Measurements from ENCODE around the gene PLOD2.
"Not testable (repeated sequence)": the region's sequence is repeated elsewhere in the genome, so short reads cannot be mapped to it uniquely, and the experiment has no call there.

Gene PLOD2

DNA sequence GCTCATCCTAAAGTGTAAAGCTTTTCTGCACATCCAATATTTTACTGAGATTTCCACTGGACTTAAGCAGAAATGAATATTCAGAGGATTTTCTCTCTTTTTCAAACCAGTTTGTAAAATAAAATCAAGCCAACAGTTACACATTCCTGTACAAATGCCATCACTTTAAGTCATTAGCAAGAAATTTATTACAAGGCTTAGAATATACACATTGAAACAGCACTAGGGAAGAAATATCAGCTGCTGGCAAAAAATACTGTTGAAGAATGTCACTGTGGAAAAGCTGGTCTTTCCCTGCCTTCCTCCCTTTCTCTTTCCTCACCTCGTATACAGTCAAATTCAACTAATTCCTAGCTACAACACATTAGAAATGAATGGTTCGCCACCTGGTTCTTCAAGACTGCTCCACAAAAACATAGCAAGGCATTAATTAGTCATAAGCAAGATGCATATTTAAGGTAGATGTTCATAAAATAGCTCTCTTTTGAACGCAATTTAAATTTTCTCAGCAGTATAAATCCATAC, 21.3 kb downstream of the PLOD2 start:
- no peak for DNase-seq (ENCODE audit: low read depth in 3 of 3)

GRCh38 chr3:146138902-146139301, 22.1 kb downstream of the PLOD2 start:
- DNase-seq (ENCODE audit: low read depth in 3 of 3): no peak

DNA sequence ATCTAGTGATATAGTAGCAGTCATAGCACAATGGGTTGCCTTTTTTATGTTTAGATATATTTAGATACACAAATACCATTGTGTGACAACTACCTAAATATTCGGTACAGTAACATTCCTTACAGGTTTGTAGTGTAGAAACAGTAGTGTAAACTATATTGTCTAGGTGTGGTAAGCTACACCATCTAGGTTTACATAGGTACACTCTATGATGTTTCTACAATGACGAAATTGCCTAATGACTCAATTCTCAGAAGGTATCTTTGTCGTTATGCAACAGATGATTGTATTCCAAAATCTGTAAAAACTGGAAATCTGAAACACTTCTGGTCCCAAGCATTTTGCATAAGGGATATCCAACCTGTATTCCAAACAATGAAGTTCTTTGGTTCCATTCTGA, 24.3 kb downstream of the PLOD2 start:
- no peak for DNase-seq (ENCODE audit: low read depth in 3 of 3)

- DNase-seq (ENCODE audit: low read depth in 3 of 3): no peak
These were observed 26.5 kb downstream of the PLOD2 start for GRCh38 chr3:146134348-146135117.

DNA sequence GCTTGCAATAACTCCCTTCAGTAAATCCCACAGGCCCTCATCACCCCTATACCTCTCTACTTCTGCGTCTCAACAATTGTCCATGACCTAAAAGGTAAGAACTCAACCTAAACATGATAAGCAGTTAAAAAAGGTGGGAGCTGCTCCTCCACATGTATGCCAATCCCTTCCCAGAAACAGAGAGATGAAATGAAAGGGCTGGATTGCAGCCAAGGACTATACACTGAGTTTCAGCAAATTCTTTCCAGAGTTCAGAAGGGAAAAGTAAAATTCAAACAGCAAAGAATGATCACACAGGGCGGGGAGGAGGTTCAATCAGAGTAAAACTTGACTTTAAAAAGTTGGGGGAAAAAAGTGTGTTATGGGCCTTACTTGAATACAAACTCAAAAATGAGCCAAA, 27.5 kb downstream of the PLOD2 start:
- no peak for DNase-seq (ENCODE audit: low read depth in 3 of 3)

DNA sequence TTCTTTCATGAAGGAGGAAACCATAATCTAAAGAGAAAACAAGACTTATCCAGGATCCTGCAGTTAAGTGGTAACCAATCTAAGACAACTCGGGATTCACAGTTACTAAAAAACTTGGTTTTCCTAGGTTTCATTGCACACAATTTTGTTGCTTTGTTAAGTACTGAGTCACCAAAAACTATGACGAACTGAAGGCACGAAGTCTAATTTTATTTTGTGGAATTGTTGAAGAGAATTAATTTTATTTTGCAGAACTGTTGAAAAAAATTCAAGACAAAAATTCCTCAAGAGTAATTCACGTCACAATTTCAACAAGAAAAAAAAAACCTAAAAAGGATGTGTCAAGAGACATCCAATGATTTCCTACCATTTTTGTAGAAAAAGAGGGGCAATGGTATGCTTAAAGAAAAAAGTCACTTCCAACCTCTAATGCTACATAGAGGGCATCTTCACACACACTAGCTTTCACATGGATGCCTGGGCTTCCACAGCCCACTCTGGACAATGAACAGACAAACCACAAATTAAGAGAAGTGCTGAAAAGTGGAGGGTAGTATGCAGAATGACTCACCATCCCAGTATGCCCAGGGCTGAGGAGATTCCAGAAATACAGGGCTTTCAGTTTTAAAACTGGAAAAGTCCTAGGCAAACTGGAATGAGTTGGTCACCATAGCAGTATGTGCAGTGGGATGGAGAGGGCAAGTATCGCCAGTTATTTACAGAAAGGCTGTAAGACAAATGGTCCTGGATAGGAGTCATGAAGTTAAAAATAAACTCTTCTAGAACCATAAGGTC, 29.2 kb downstream of the PLOD2 start:
- no peak for DNase-seq (ENCODE audit: low read depth in 3 of 3)

DNA sequence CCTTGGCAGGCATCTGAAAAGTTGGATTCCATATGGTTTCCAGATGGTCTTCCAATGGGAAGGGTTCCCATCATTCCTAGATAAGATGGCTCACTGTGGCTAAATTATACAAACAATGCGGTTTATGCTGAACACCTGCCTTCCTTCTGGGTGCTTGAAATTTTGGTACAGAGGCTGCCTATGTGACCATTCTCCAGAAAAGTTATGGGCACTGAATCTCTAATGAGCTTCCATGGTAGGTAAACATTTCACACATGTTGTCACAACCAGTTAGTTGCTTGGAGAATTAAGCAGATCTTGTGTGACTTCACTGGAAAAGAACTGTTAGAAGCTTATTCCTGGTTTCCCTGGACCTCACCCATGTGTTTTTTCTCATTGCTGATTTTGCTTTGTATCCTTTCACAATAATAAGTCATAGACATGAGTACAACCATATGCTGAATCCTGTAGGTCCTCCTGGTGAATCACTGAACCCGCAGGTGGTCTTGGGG, 30.1 kb downstream of the PLOD2 start:
- no peak for DNase-seq (ENCODE audit: low read depth in 3 of 3)

DNA sequence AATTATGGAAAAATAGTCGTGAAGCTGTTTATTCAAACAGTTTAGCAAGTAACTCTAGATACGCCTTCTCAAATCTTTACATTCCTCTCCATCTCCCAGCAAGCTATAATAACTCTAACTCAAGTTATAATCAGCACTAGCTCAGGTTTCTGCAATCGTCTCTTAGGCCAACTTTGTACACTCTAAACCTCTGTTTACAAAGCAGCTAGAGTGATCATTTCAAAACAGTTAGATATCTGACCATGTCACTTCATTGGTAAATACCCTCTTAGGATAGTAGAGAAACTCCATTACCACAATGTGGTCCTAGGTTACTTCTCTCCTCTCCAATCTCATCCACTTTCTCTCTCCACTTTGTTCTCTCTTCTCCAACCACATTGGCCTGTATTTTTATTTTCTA, 31.2 kb downstream of the PLOD2 start:
- DNase-seq (ENCODE audit: low read depth in 3 of 3): no peak

DNA sequence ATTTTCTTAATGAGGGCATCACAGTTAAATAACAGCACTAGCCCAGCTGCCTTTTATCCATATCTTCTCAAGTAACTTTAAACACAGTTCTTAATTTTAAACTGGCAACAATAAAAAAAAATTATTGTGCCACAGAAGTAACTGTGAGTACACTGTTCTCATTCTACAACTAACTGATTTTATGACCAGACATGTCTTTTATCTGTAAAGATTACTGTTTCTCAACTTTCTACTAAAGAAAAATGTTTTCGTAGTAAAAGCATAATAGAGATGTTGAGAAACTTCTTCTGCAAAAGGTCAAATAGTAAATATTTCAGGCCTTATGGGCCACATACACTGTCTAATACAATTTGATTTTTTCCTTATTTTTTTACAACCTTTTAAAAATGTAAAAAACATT, 32.0 kb downstream of the PLOD2 start:
- DNase-seq (ENCODE audit: low read depth in 3 of 3): no peak

DNA sequence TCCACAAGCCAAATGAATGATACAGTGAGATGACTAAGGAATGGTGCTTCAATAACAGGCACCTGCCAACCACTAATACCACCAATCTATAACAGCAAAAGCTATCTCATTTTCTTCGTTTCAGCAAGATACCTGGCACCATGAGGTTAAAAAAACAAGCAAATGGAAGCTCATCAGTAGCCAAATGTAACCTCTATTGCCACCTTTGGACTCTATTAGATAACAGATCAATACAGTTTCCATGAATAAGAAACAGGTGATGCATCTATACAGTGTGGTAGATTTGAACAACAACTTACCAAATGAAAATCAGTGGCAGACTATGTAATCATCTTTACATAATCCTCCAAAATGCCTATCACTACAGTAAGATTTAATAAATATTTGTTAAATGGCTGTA, 32.8 kb downstream of the PLOD2 start:
- DNase-seq (ENCODE audit: low read depth in 3 of 3): no peak

DNA sequence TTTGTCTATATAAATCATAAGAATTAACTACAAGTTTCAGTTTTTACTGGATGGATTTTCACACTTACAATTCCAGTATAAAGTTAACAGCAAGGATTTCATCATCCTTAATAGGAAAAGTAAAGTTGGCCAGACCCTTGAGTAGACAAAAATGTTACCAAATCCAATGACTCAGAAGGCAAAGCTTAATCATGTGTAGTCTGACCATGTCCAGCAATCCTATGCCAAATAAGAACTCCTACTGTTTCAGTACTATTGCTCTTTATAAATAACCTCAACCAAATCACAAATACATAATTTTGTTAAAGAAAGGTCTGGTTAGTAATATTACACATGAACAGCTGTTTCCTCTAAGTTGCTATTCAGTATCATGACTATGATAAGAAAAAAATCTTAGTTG, 35.0 kb downstream of the PLOD2 start:
- DNase-seq (ENCODE audit: low read depth in 3 of 3): no peak

DNA sequence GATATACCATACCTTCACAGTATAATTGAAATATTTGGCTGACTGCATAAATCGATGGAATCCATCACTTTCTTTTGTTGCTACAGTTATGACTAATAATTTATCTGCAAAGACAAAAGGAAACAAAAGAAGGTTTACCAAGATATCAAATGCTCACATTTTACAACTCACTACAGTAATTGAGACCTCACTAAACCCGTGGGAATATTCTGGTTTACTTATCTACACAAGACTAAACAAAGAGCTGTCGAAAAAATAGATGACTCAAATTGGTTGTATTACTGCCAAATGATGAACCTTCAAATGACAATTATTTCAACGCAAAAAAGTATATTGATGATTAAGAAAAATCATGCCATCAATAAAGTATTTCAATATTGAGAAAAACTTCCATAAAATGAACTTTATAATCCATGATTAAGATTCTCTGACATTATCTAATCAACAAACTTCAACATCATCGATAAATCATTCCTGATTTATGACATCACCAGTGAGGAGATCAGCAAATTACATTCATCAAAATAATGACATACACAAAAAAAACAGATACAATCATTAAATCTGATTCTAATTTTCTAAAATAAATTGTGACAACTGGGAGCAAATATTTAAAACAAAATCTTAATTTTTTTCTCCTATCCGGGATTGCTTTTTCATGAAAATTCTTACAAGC, 36.7 kb downstream of the PLOD2 start:
- no peak for DNase-seq (ENCODE audit: low read depth in 3 of 3)

- DNase-seq (ENCODE audit: low read depth in 3 of 3): no peak
These were observed 43.3 kb downstream of the PLOD2 start for GRCh38 chr3:146117406-146118285.

GRCh38 chr3:146115619-146116018, 45.4 kb downstream of the PLOD2 start:
- DNase-seq (ENCODE audit: low read depth in 3 of 3): no peak

DNA sequence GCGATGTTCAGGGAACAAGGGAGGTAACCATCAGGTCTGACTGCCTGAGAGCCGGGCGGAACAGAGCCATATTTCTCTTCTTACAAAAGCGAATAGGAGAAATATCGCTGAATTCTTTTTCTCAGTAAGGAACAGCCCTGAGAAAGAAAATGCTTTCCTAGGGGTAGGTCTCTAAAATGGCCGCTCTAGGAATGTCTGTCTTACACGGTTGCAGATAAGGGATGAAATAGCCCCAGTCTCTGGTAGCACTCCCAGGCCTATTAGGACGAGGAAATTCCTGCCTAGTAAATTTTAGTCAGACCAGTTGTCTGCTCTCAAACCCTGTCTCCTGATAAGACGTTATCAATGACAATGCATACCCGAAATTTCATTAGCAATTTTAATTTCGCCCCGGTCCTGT, 47.2 kb downstream of the PLOD2 start:
- DNase-seq (ENCODE audit: low read depth in 3 of 3): not testable (repeated sequence)

GRCh38 chr3:146111337-146111736, 49.6 kb downstream of the PLOD2 start:
- no peak for DNase-seq (ENCODE audit: low read depth in 3 of 3)

DNA sequence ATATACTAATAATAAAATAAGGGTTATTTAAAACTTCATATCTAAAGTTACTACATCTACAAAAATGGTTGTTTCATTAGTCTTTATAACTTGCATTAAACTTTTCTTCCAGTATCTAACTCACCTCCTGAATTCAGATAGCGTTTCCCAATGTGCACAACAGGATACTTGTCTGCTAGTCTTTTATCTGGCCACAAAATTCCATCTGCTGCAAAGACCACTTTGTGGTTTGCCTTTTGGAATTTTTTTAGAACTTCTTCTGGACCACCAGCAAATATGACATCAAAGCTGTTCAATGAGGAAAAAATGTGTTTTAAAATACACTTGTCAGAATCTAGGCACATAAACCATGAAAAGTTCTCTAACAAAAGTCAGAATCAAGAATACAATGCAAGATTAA, 50.8 kb downstream of the PLOD2 start:
- no peak for DNase-seq (ENCODE audit: low read depth in 3 of 3)

GRCh38 chr3:146106986-146107385, 54.0 kb downstream of the PLOD2 start:
- no peak for DNase-seq (ENCODE audit: low read depth in 3 of 3)

DNA sequence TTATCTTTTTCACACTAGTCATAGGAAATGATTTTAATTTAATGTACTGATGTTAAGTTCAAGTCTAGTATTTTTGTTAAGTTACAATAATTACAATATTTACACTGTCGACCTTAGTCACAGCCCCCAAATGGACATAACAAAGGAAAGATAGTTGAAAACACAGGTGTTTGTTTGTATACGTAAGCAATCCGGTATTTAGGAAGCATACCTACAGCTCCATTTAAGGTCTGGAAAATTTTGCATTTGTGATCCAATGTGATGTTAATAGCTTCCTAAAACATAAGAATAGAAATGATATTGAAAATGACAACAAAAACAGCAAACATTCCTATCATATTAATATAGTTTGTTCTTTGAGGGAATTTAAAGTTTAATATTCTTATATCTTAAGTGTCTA, 56.9 kb downstream of the PLOD2 start:
- DNase-seq (ENCODE audit: low read depth in 3 of 3): no peak

GRCh38 chr3:146102885-146103284, 58.1 kb downstream of the PLOD2 start:
- no peak for DNase-seq (ENCODE audit: low read depth in 3 of 3)

DNA sequence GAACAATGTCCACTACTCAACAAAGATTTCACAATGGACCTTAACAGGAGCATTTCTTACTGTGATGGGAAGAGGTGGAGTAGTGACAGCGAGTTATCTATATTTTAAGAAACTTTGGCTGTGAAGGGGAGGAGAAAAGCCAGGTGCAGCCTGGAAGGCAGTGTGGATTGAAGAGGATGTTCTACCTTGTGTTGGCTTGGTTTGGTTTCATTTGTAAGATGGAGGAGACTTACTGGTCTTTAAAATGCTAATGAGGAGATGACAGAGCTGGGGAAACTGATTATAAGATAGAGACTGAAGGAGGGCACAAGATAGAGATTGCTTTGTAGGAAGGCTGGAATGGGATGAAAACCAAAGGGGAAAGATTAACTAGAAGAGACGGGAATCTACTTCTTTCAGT, 59.4 kb downstream of the PLOD2 start:
- no peak for DNase-seq (ENCODE audit: low read depth in 3 of 3)
